H9 (cell line): Measurements from ENCODE around the gene EXOC6. TPM values are rescaled to one million over a fixed set of nuclear protein-coding genes. Genes with fewer than 3 reads are reported as not detected.

Experiments
- DNase-seq: peaks from one replicate; pipeline ENCODE4 v3.0.0-alpha.2; 2017
- H2AFZ ChIP-seq: one replicate; pipeline ENCODE4 v1.6.1; 2013; ENCODE audit warnings: mild to moderate bottlenecking, low read length, control low read depth, moderate library complexity
- H2AK5ac ChIP-seq: 2 replicates; pipeline ENCODE4 v1.6.1; 2013; ENCODE audit warnings: low read length, control low read depth, mixed read lengths; ENCODE audit not compliant: insufficient read length
- H2BK120ac ChIP-seq: one replicate; pipeline ENCODE4 v1.6.1; 2013; ENCODE audit warnings: low read depth, mild to moderate bottlenecking, low read length, control low read depth, inconsistent platforms; ENCODE audit not compliant: poor library complexity, severe bottlenecking
- H2BK12ac ChIP-seq: 2 replicates; pipeline ENCODE4 v1.6.1; 2013; ENCODE audit warnings: low read length, control low read depth, mixed read lengths, low read depth; ENCODE audit not compliant: insufficient read length
- H2BK15ac ChIP-seq: 2 replicates; pipeline ENCODE4 v1.6.1; 2013; ENCODE audit warnings: low read depth, low read length, control low read depth
- H2BK20ac ChIP-seq: one replicate; pipeline ENCODE4 v1.6.1; 2013; ENCODE audit warnings: low read depth, mild to moderate bottlenecking, low read length, control low read depth, inconsistent platforms; ENCODE audit not compliant: poor library complexity, severe bottlenecking
- H2BK5ac ChIP-seq: 2 replicates; pipeline ENCODE4 v1.6.1; 2013; ENCODE audit warnings: low read length, control low read depth, mixed read lengths; ENCODE audit not compliant: insufficient read length
- H3K14ac ChIP-seq: 2 replicates; pipeline ENCODE4 v1.6.1; 2013; ENCODE audit warnings: low read length, control low read depth; ENCODE audit not compliant: insufficient read depth
- H3K18ac ChIP-seq: 2 replicates; pipeline ENCODE4 v1.6.1; 2013; ENCODE audit warnings: low read depth, mild to moderate bottlenecking, mixed read lengths, low read length, control low read depth; ENCODE audit not compliant: insufficient read length
- H3K23ac ChIP-seq: 2 replicates; pipeline ENCODE4 v1.6.1; 2013; ENCODE audit warnings: low read length, control low read depth, mixed read lengths, low read depth; ENCODE audit not compliant: insufficient read length
- H3K23me2 ChIP-seq: 2 replicates; pipeline ENCODE4 v1.6.1; 2013; ENCODE audit warnings: low read depth, mild to moderate bottlenecking, mixed read lengths, low read length, control low read depth; ENCODE audit not compliant: insufficient read length, poor library complexity, severe bottlenecking
- H3K27ac ChIP-seq: 2 replicates; pipeline ENCODE4 v1.5.1; 2013; ENCODE audit warnings: low read length, control low read depth, mixed read lengths, low read depth; ENCODE audit not compliant: insufficient read length
- H3K27me3 ChIP-seq: 2 replicates; pipeline ENCODE4 v1.6.1; 2013; ENCODE audit warnings: low read length, control low read depth, inconsistent platforms; ENCODE audit not compliant: insufficient read depth
- H3K4ac ChIP-seq: 2 replicates; pipeline ENCODE4 v1.6.1; 2013; ENCODE audit warnings: low read depth, mild to moderate bottlenecking, control low read depth, inconsistent platforms, low read length, moderate library complexity
- H3K4me1 ChIP-seq: 2 replicates; pipeline ENCODE4 v1.6.1; 2013; ENCODE audit warnings: low read length, control low read depth, inconsistent platforms; ENCODE audit not compliant: insufficient read depth
- H3K4me2 ChIP-seq: 2 replicates; pipeline ENCODE4 v1.6.1; 2013; ENCODE audit warnings: low read length, control low read depth, mixed read lengths; ENCODE audit not compliant: insufficient read length, insufficient read depth
- H3K56ac ChIP-seq: 2 replicates; pipeline ENCODE4 v1.6.1; 2013; ENCODE audit warnings: low read depth, mild to moderate bottlenecking, mixed read lengths, low read length, control low read depth; ENCODE audit not compliant: insufficient read length
- H3K79me1 ChIP-seq: 2 replicates; pipeline ENCODE4 v1.6.1; 2013; ENCODE audit warnings: low read depth, mild to moderate bottlenecking, moderate library complexity, low read length, control low read depth, inconsistent platforms; ENCODE audit not compliant: insufficient read depth, poor library complexity, severe bottlenecking
- H3K79me2 ChIP-seq: 2 replicates; pipeline ENCODE4 v1.6.1; 2013; ENCODE audit warnings: low read length, control low read depth, inconsistent platforms; ENCODE audit not compliant: insufficient read depth
- H3K9ac ChIP-seq: 2 replicates; pipeline ENCODE4 v1.6.1; 2013; ENCODE audit warnings: low read length, control low read depth, mixed read lengths; ENCODE audit not compliant: insufficient read length; ENCODE audit errors: extremely low read depth
- H3K9me3 ChIP-seq: one replicate; pipeline ENCODE4 v1.6.1; 2013; ENCODE audit warnings: low read depth, low read length, inconsistent platforms; ENCODE audit not compliant: control insufficient read depth
- H3T11ph ChIP-seq: one replicate; pipeline ENCODE4 v1.6.1; 2013; ENCODE audit warnings: mild to moderate bottlenecking, low read length, control low read depth, inconsistent platforms
- H4K20me1 ChIP-seq: one replicate; pipeline ENCODE4 v1.6.1; 2013; ENCODE audit not compliant: control insufficient read depth, insufficient read length, insufficient read depth
- H4K5ac ChIP-seq: 2 replicates; pipeline ENCODE4 v1.6.1; 2013; ENCODE audit warnings: low read depth, mild to moderate bottlenecking, mixed read lengths, low read length, control low read depth; ENCODE audit not compliant: insufficient read length
- H4K8ac ChIP-seq: replicated peaks from 2 replicates; pipeline ENCODE4 v1.6.1; 2013; ENCODE audit warnings: low read length, control low read depth, mixed read lengths, low read depth; ENCODE audit not compliant: insufficient read length
- H4K91ac ChIP-seq: 2 replicates; pipeline ENCODE4 v1.6.1; 2013; ENCODE audit warnings: low read depth, mild to moderate bottlenecking, moderate library complexity, mixed read lengths, low read length, control low read depth; ENCODE audit not compliant: insufficient read length
- H3K27ac Mint-ChIP-seq, 3 experiments: 2 replicates in 2 of 3; 3 replicates in 1 of 3; pipeline ENCODE4 v1.8.0; 2020 to 2021; ENCODE audit warnings: mixed read lengths in 3 of 3, mild to moderate bottlenecking in 1 of 3, moderate library complexity in 1 of 3
- H3K27me3 Mint-ChIP-seq: 2 replicates; pipeline ENCODE4 v1.8.0; 2021; ENCODE audit warnings: low read depth, mild to moderate bottlenecking, moderate library complexity, mixed read lengths
- H3K36me3 Mint-ChIP-seq, 3 experiments: 2 replicates in 2 of 3; 3 replicates in 1 of 3; pipeline ENCODE4 v1.8.0; 2020 to 2021; ENCODE audit warnings: low read depth in 3 of 3, mixed read lengths in 3 of 3; ENCODE audit not compliant: insufficient read depth in 1 of 3
- H3K4me1 Mint-ChIP-seq, 2 experiments: 2 replicates each; pipeline ENCODE4 v1.8.0; 2020; ENCODE audit warnings: mixed read lengths in 2 of 2
- H3K4me3 Mint-ChIP-seq, 2 experiments: 2 replicates in 1 of 2; 3 replicates in 1 of 2; pipeline ENCODE4 v1.8.0; 2020 to 2021; ENCODE audit warnings: mild to moderate bottlenecking in 2 of 2, mixed read lengths in 2 of 2, moderate library complexity in 1 of 2
- H3K9me3 Mint-ChIP-seq, 2 experiments: 2 replicates in 1 of 2; 3 replicates in 1 of 2; pipeline ENCODE4 v1.8.0; 2020; ENCODE audit warnings: mild to moderate bottlenecking in 2 of 2, mixed read lengths in 2 of 2, moderate library complexity in 1 of 2
- CTCF ChIP-seq: fragments of 200-600 bp; sonication (generic); conservative IDR thresholded peaks from 3 replicates; pipeline ENCODE4 v1.8.0; 2021; ENCODE audit warnings: antibody characterized with exemption, mild to moderate bottlenecking
- WGBS: extraction: QIAGEN DNeasy Blood & Tissue Kit; methylation state at CpG from one replicate; pipeline ENCODE4 v1.1.7; 2013; ENCODE audit warnings: missing lambda C conversion rate, low lambda C conversion rate, mixed read lengths; ENCODE audit not compliant: insufficient read length; ENCODE audit errors: extremely low coverage; 5-methylcytosine and 5-hydroxymethylcytosine counted together
- total RNA-seq: library from RNA; stranded (reverse); gene quantifications from 2 replicates; pipeline ENCODE4 v1.2.1, GENCODE V29; 2021

Gene EXOC6
- total RNA-seq, 1 experiment from 2014 or later: 9.0 TPM

- H2BK12ac ChIP-seq: no peak overlapping the region
- H3K79me1 ChIP-seq: no peaks in the 10 kb centered on the region
- peak; percentile 68 for DNase-seq
Measured at GRCh38 chr10:93074147-93074596, 225.9 kb downstream of the EXOC6 start.

More at GRCh38 chr10:93074147-93074596, 225.9 kb downstream of the EXOC6 start:
- Histone ChIP-seq H3K18ac (no peak overlapping the region), H3K27ac (no peak overlapping the region), H2BK120ac (no peak overlapping the region), H3K9ac (no peak overlapping the region), H3K23ac (no peak overlapping the region), H2BK15ac (no peak overlapping the region), H3T11ph (no peak overlapping the region), H3K79me2 (no peaks in the 10 kb centered on the region), H4K5ac (no peak overlapping the region), H2BK20ac (no peak overlapping the region), H4K20me1 (no peaks in the 10 kb centered on the region), H4K91ac (no peak overlapping the region), H3K4me2 (peak overlapping the region; percentile 82), H3K4ac (no peak overlapping the region), H2BK5ac (no peak overlapping the region), H3K23me2 (peaks cover 25% of the 10 kb centered on the region), H3K4me1 (no peaks in the 10 kb centered on the region), H3K9me3 (no peaks in the 10 kb centered on the region), H4K8ac (no peak overlapping the region), H3K14ac (no peak overlapping the region), H2AK5ac (no peak overlapping the region), H3K56ac (no peak overlapping the region), H2AFZ (no peak overlapping the region), H3K27me3 (peaks cover 72% of the 10 kb centered on the region)
- peak; percentile 41; the same call in 2 of the 3 replicates for TF ChIP-seq CTCF
- Mint-ChIP-seq H3K27me3 (peaks cover 77% of the 10 kb centered on the region), H3K27ac (no peak overlapping the region; a peak in 1 of 7 replicates), H3K36me3 (peaks cover 0 to 40% (median 38%) of the 10 kb centered on the region in 3 experiments; a peak in 6 of 7 replicates), H3K4me3 (peak overlapping the region; percentile 90 to 95), H3K9me3 (peaks cover 0 to 3% of the 10 kb centered on the region in 2 experiments; a peak in 3 of 5 replicates), H3K4me1 (peaks cover 38 to 39% of the 10 kb centered on the region in 2 experiments)
- no CpG with 5 or more reads among the region's 40 CpGs for WGBS
